ENCODE data around the gene CAPN5. TPM values are rescaled to one million over a fixed set of nuclear protein-coding genes. Genes with fewer than 3 reads are reported as not detected.

The CAPN5 gene
- total RNA-seq, 1 donor from 2014 or later, result 30.4 TPM

DNA sequence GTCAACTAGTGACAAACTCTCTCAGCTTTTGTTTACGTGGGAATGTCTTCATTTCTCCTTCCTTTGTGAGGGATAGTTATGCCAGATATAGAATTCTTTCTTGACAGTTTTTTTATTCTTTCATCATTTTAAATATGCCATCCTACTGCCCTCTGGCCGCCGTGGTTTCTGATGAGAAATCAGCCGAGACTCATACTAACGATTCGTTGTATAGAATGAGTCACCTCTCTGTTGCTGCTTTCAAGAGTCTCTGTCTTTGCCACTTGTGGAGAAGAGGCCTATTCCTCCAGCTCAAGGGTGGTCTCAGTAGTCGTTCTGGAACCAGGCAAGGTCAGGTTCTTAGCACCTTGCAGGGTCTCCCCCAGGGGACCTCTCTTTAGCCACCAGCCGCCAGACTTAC lies 69.3 kb downstream of the CAPN5 start:
- no peak for ATAC-seq

- ATAC-seq, result no peak
These were observed 70.1 kb downstream of the CAPN5 start for GRCh38 chr11:77136784-77137420.

DNA sequence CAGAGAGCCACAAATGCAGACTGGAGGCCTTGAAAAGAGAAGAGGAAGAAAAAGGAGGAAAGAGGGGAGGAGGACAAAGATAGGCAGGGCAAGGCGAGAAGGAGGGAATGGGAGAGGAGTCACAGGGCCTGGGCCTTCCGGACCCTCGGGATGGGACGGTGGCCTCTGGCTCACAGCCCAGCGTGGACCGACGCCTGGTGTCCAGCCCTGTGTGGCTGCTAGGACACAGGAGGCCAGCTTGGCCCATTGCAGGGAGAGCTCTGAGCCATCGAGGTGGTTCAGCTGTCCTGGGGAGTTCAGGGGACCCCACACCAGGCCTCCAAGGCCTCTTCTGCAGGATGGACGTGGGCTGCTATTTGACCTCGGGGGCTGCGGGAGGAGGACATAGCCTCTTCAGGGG lies 70.7 kb downstream of the CAPN5 start:
- ATAC-seq, result no peak

DNA sequence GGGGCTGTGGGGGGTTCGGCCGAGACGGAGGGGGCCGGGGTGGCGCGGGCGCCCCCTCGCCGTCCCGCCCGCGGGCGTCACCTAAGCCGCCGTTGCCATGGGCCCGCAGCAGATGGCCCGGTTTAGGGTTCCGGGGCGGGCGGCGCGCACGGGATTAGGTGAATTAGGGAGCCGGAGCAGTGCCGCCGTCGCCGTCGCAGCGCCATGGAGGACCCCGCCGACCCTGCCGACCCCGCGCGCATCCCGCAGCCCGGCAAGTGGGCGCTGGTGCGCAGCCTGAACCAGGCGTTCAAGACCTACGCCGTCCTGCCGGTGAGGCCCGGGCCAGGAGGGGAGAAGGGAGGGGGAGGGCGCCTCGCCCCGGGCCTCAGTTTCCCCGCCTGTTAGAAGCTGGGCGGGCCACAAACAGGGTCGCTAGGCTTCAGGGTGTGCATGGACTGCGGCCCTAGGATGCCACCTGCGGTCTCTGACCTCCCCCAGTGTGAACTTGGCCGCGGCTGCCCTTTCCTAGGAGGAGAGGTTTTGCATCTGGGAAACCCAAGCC lies 71.4 kb downstream of the CAPN5 start:
- no peak for ATAC-seq

GRCh38 chr11:77139201-77139600 lies 72.4 kb downstream of the CAPN5 start:
- ATAC-seq, result no peak

- ATAC-seq, result no peak
These were observed 73.6 kb downstream of the CAPN5 start for GRCh38 chr11:77140231-77140851.

DNA sequence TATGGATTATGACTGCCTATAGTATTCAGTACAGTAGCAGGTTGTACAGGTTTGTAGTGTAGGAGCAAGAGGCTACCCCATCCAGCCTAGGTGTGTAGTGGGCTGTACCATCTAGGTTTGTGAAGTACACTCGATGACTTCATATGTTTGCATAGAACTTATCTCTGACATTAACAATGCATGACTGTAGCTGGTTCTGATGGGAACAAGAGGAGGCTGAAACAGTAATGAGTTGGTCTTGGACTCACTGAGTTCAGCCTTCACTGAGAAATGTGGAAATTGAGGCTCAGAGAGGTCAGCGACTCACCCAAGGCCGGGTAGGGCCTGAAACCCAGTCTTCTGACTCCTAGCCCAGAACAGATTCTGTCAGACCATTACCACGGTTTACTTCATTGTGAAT lies 74.3 kb downstream of the CAPN5 start:
- peak; percentile 93 for ATAC-seq

DNA sequence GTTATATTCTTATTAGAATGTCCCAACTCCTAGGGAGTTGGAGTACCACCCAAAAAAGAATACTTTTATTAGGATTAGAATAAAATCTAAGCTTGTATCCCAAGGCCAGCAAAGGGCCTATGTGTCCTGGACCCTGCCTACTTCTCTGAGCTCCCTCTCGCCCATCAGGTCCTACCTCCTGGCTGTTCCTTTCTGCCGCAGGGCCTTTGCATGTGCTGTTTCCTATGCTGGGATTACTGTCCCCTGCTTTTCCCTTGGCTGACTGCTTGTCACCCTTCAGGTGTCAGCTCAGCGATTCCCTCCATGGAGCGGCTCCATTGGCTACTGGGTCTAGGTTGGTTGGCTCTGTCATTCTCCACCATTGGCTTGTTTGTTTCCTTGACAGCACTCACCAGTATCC lies 74.7 kb downstream of the CAPN5 start:
- ATAC-seq, result no peak

DNA sequence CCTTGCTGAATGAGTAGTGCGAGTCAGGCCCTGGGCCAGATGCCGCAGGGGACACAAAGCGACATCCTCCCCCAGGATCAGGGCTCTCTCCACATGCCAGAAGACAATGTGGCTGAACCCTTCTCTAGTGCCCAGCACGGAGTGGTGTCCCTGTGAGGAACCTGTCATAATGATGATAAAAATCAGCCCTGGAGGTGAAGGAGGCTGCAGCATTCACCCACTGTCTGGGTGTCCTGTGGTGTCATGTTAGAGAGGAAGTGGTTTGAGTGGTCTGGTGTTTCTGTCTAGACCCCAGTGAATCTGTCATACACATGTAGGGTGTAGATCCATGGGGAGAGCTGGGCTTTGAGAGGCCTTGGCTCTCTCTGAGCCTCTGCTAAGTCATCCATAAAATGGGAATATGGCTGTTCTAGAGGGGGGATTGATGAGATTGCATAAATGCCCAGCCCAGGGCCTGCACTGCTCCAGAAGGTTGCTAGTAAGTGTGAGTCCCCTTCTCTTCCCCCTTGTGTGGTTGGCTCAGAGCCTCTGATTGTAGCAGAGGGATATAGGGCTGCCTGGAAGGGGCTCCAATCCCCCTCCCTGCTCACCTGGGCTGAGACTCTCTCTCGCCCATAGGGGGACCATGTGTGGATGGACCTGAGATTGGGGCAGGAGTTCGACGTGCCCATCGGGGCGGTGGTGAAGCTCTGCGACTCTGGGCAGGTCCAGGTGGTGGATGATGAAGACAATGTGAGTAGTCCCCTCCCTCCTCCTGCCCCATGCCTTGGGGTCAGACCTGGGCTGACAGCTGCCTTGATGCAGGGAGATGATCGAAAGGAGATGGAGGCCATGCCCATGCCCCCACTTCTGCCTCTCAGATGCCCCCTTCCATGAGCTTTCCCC lies 75.6 kb downstream of the CAPN5 start:
- ATAC-seq, result no peak

- no peak for ATAC-seq
These were observed 76.7 kb downstream of the CAPN5 start for GRCh38 chr11:77143405-77144020.

- ATAC-seq, result no peak
These were observed 77.6 kb downstream of the CAPN5 start for GRCh38 chr11:77144196-77144856.

DNA sequence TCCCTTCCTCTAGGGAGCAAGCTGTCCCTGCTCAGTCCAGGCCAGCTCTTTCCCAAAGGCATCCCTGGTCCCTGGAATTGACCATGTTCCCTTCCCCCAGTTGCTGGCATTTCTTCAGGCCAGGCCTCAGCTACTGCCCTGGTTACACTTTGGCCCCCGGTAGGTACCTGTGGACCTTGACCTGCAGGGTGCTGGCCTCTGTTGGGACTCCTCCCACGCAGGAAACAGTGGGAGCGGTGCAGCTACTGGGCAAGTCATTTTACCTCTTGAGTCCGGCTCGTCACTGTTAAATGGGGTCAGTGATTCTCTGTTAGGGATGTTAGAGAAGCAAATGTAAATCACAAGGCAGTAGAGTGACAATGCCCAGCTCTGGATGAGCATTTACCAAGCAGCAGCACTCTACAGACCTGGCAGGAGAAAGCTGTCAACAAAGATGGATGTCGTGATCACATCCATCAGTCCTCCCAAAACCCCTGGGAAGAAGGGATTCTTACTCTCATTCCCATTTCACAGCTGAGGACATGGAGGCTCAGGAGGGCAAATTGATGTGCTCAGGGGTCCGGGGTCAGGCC lies 78.2 kb downstream of the CAPN5 start:
- no peak for ATAC-seq

DNA sequence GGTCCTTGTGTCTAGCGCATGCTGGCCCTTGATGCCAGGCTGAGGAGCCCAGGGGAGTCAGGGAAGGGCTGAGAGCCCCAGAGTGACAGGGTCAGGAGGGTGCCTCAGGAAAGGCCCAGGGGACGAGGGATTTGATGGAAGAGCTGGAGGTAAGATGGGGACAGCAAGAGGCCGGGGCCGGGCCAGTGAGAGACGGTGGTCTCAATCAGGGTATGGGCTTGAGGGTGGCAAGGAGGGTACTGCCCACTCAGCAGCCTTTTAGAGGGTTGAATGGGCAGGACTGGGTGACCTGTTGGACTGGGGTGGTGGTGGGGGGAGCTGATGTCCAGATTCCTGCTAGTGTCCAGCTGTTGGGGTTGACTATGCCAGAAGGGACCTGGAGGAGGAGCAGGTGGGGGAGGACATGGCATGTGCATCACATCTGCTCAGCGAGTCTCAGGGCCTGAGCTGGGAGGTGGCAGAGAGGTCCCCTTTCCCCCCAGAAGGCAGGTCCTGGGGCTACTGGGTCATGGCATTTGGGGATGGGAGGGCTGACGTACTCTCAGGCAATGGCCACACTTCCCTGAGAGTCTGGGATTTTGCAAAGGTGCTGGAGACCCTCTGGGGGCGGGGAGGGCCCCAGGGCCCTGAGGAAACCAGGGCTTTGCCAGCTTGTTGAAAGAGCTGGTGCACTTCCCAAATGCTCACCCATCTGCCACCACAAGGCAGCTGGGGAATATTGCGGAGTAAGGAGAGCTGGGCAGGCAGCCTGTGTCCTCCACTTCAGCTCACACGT lies 79.7 kb downstream of the CAPN5 start:
- no peak for ATAC-seq

DNA sequence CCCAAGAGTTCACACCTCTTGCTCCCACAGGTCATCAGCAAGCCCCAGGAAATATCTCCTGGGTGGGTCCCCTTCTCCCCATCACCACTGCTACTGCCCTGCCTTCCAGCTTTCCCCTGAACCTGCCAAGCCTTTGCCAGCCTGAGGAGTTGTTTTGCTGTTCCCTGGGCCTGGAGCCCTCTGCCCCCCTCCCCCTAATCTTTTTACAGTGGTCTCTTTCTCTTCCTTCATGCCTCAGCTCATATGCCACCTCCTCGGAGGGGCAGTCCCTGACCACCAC lies 80.2 kb downstream of the CAPN5 start:
- no peak for ATAC-seq

GRCh38 chr11:77147668-77148321 lies 81.0 kb downstream of the CAPN5 start:
- peak; percentile 6 for ATAC-seq

- ATAC-seq, result no peak
These were observed 82.4 kb downstream of the CAPN5 start for GRCh38 chr11:77148963-77149715.

DNA sequence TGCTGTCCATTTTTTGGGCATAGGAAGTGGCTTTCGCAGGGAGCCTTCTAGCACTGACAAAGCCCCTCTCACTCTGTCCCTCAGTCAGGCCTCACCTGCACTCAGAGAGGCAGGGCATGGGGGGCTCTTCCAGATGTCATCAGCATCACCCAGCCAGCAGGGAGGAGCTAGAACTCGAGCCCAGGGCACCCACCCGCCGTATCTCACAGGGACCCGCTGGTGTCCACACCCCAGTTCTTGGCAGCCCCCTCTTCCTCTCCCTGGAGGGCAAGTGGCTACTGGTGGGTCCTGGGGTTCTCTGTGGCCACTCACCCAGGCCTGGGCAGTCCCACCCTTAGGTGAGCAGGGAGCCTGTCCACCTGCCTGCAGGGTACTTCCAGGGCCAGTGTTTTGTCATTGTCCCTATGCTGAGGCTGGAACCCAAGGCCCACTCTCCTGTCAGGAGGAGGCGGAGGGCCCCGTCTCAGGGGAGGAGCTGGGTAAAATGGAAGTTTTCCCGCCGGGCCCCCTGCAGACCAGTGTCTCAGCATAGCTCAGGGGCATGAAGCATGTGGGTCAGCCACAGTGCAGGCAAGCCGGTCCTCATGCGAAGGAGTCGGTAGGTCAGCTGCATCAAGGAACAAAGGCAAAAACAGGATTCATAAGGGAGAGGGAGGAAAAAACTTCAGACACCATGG lies 83.1 kb downstream of the CAPN5 start:
- ATAC-seq, result no peak

DNA sequence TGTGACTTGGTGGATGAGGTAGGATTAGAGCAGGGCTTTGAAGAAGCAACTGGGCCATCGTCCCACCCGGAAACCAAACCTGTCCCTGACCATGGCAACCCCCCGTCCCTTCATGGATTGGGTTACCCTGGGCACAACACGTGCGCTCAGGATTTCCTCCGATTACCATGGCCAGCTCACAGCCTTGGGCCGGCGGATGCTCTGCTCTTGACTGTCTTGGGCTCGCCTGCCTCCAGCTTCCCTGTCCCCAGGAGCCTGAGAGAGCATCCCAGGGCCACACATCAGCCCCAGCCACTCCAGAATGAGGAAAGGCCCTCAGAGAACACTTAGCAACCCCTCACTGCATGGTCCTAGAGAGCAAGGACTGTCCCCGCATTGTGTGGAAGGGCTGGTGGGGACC lies 84.1 kb downstream of the CAPN5 start:
- ATAC-seq, result no peak

- ATAC-seq, result no peak
These were observed 85.2 kb downstream of the CAPN5 start for GRCh38 chr11:77151804-77152509.
